ENCODE measurements around the gene R3HCC1L.

DNA sequence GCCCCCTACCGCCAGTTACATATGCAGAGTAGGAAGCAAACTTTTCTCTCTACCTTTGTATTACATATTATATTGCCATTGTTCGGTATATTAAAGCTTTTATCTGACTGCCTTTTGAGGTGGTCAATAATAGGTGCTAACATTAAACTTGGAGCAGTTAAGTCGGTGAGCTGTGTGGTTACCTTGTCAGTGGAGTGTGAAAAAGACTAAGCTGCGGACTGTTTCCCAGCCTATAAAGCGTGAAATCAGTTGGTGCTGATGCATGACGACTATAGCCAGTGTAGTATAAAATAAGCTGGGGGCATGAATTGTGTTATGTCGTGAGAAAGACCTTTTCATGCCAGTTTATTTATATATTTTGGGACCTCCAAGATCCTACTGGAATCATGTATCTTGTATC lies 33.7 kb downstream of the R3HCC1L start:
- TF ChIP-seq, protein P1, sequence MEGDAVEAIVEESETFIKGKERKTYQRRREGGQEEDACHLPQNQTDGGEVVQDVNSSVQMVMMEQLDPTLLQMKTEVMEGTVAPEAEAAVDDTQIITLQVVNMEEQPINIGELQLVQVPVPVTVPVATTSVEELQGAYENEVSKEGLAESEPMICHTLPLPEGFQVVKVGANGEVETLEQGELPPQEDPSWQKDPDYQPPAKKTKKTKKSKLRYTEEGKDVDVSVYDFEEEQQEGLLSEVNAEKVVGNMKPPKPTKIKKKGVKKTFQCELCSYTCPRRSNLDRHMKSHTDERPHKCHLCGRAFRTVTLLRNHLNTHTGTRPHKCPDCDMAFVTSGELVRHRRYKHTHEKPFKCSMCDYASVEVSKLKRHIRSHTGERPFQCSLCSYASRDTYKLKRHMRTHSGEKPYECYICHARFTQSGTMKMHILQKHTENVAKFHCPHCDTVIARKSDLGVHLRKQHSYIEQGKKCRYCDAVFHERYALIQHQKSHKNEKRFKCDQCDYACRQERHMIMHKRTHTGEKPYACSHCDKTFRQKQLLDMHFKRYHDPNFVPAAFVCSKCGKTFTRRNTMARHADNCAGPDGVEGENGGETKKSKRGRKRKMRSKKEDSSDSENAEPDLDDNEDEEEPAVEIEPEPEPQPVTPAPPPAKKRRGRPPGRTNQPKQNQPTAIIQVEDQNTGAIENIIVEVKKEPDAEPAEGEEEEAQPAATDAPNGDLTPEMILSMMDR (IDR thresholded peaks at IDR 0.05), result no peak
- no peak for TF ChIP-seq POLR2A (IDR thresholded peaks at IDR 0.05)

Measured in body of pancreas (tissue), 4 donors.